GM18519 (cell line): ENCODE measurements around the gene FGFR1OP2.
"Not testable (repeated sequence)": the region's sequence is repeated elsewhere in the genome, so short reads cannot be mapped to it uniquely, and the experiment has no call there.

Experiments
- ATAC-seq: cut with Tn5 transposase; IDR thresholded peaks from one replicate; pipeline ENCODE4 v1.9.1; 2021; ENCODE audit warnings: mild to moderate bottlenecking, moderate library complexity; ENCODE audit not compliant: unreplicated experiment, low FRiP score

Gene FGFR1OP2

GRCh38 chr12:26940516-26941214 is 2.4 kb downstream of the FGFR1OP2 start:
- no peak for ATAC-seq

GRCh38 chr12:26941215-26941594 is 2.9 kb downstream of the FGFR1OP2 start:
- ATAC-seq = no peak

GRCh38 chr12:26948309-26948708 is 10.0 kb downstream of the FGFR1OP2 start:
- no peak for ATAC-seq

GRCh38 chr12:26953447-26953846 is 15.2 kb downstream of the FGFR1OP2 start:
- ATAC-seq = no peak

- no peak for ATAC-seq
Observed at GRCh38 chr12:26954027-26954426, 15.8 kb downstream of the FGFR1OP2 start.

- not testable (repeated sequence) for ATAC-seq
Observed at GRCh38 chr12:26961391-26961790, 23.1 kb downstream of the FGFR1OP2 start.

- no peak for ATAC-seq
Observed at GRCh38 chr12:26961803-26962202, 23.5 kb downstream of the FGFR1OP2 start.

GRCh38 chr12:26963413-26963812 is 25.1 kb downstream of the FGFR1OP2 start:
- no peak for ATAC-seq

- ATAC-seq = no peak
Observed at GRCh38 chr12:26966842-26967241, 28.6 kb downstream of the FGFR1OP2 start.

- ATAC-seq = no peak
Observed at GRCh38 chr12:26970136-26970535, 31.9 kb downstream of the FGFR1OP2 start.

- ATAC-seq = peak; percentile 89
Observed at GRCh38 chr12:26971963-26972362, 33.7 kb downstream of the FGFR1OP2 start.

GRCh38 chr12:26976687-26977086 is 38.4 kb downstream of the FGFR1OP2 start:
- ATAC-seq = no peak

- no peak for ATAC-seq
Observed at GRCh38 chr12:26978801-26979200, 40.5 kb downstream of the FGFR1OP2 start.

GRCh38 chr12:26979733-26980132 is 41.5 kb downstream of the FGFR1OP2 start:
- no peak for ATAC-seq

- ATAC-seq = no peak
Observed at GRCh38 chr12:26982866-26983265, 44.6 kb downstream of the FGFR1OP2 start.

- ATAC-seq = no peak
Observed at GRCh38 chr12:26987634-26988424, 49.6 kb downstream of the FGFR1OP2 start.

- no peak for ATAC-seq
Observed at GRCh38 chr12:26988703-26989102, 50.4 kb downstream of the FGFR1OP2 start.

- no peak for ATAC-seq
Observed at GRCh38 chr12:26989873-26990272, 51.6 kb downstream of the FGFR1OP2 start.

- no peak for ATAC-seq
Observed at GRCh38 chr12:26991826-26992225, 53.6 kb downstream of the FGFR1OP2 start.

GRCh38 chr12:26994109-26994508 is 55.8 kb downstream of the FGFR1OP2 start:
- no peak for ATAC-seq

GRCh38 chr12:26995706-26996105 is 57.4 kb downstream of the FGFR1OP2 start:
- no peak for ATAC-seq

- ATAC-seq = no peak
Observed at GRCh38 chr12:26997003-26997402, 58.7 kb downstream of the FGFR1OP2 start.
